GM18907 (cell line): Measurements from ENCODE around the gene SIK1.
A peak's percentile ranks its signal among the peaks of the same experiment; 100 is the strongest.
"Not testable (repeated sequence)": the region's sequence is repeated elsewhere in the genome, so short reads cannot be mapped to it uniquely, and the experiment has no call there.

Source experiments
- ATAC-seq: cut with Tn5 transposase; IDR thresholded peaks from one replicate; pipeline ENCODE4 v1.9.1; 2021; ENCODE audit warnings: mild to moderate bottlenecking, moderate library complexity; ENCODE audit not compliant: unreplicated experiment

Gene SIK1

DNA sequence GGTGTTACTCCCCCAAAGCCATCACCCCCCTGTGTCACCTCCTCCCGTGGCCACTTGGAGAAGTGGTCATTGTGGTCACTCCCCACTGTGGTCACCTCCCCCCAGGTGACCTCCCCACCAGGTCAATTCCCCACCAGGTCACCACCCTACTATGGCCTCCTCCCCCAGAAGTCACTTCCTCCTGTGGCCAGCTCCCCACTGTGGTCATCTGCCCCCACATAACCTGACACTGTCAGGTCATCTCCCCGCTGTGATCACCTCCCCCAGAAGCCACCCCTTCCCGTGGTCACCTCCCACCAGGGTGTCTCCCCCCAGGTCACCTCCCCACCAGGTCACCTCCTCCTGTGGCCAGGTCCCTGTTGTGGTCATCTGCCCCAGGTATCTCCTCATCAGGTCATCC, 28.9 kb downstream of the SIK1 start:
- not testable (repeated sequence) for ATAC-seq

DNA sequence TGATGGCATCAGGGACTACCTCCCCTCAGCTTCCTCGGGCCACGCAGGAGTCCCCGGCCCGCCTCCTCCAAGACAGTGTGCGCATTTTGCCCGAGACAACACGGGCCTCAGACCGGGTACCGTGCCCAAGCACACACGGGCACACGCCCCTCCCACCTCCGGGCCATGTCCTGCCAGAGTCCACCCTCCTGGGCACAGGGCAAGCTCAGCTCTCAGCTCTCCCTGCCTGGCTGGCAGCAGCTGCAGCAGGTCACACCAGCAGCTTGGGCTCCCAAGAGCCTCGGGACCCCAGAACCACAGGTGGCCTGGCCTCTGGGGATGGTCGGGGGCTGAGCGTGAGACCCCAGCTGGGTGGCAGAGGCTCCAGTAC, 29.5 kb downstream of the SIK1 start:
- ATAC-seq = not testable (repeated sequence)

DNA sequence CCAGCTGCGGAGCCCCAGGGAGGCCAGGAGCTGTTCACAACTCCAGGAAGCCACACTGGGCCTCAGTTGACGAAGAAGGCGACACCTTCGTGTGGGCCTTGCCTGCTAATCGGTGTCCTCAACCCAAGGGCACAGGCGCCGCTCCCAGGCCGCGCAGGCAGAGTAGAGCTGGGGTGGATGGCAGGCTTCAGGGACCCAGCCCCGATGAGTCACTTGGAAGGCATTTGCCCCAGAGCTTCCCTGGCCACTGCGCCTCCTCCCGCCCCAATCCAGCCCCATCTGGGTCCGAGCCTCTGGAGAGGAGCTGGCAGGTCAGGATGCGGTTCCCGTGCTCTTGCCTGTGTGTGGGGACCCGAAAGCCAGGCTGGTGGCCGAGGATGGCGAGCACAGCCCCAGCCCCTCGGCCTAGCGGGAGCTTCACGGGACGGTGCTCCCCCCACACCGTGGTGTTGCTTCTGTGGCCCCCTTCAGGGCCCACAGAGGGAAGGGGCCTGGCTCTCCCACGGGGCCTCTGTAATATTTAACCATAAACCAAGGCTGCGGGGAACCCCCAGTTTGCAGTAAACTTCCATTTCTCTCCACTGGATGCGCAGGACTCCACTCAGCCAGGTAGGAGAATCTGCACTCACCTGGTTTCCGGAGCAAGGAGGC, 30.0 kb downstream of the SIK1 start:
- not testable (repeated sequence) for ATAC-seq

DNA sequence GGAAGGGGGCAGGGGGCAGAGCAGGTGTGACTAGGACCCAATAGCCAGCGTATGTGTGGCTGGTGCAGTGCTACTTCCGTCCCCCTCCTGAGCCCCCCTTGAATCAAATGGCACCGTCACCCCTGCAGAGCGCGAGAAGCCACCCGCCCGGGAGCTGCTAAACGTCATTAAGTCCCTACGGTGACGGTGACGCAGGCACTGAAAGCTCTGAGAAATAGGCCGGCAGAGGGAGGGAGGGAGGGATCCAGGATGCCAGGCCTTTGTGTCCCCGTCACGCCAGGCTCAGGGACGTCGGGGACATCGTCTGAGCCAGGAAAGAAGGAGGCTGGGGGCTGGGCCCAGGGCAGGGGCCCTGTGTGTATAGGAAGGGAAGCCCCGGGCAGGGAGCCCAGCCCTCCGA, 43.6 kb downstream of the SIK1 start:
- not testable (repeated sequence) for ATAC-seq

DNA sequence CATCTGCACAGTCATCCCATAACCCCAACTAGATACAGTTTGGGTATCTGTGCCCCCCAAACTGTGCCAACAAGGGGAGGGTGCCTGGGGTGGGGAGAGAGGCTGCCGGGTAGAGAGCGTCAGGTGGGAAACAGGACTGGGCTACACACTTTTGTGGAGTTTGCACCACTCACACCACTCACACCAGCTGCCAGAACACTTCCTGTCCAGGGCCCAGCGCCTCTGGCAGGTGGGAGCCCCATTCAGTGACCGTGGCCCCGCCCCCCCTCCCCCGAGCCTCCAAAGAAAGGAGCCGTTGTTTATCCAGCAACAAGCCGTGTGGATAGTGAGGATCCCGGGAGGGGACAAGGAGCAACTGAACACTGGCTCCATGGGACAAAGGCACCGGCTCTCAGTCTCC, 44.0 kb downstream of the SIK1 start:
- ATAC-seq = not testable (repeated sequence)

DNA sequence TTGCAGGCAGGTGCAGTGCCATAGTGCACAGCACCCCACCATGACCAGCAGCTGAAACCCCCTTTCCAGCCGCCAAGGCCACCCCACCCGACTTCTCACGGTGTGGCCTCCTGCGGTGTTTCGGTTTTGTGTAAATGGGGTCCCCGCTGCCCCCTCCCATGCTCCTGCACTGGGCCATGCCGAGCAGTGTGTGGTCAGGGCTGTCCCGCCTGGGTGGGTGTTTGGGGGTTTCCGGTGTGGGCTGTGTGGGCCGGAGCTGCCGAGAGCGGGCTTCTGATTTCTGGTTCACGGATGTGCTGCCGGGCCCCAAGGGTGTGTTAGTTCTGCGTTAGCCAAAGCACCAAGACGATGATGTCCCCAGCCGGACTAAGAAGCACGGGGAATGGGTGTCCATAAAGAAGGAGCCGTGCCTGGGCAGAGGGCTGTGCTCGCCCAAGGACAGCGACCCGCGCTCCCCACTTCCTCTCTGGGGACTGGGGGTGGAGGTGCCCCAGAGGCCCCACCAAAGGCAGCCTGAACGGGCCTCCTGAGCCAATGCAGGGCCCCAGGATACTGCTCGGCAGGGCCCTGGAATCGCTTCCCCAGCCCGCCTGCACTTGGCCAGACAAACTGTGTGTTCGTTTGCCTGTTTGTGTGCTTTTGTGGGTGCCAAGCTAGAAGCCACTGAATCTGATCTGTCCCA, 45.9 kb downstream of the SIK1 start:
- ATAC-seq = peak; percentile 61

DNA sequence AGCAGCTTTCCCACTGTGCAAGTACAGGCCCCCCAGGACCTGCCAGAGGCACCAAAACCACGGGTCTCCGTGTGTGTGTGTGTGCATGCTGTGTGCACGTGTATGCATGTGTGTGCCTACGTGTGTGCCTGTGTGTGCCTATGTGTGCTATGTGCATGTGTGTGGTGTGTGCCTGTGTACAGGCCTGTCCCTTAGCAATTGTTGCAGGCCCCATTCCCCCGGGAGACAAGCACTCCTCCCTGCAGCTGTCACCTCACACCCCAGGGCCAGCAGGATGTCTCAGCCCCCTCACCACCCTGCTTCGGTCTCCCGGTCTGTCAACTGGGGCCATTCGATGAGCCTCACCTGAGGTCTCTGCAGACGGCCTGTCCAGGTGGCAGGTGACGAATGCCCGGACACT, 46.6 kb downstream of the SIK1 start:
- ATAC-seq = peak; percentile 22

DNA sequence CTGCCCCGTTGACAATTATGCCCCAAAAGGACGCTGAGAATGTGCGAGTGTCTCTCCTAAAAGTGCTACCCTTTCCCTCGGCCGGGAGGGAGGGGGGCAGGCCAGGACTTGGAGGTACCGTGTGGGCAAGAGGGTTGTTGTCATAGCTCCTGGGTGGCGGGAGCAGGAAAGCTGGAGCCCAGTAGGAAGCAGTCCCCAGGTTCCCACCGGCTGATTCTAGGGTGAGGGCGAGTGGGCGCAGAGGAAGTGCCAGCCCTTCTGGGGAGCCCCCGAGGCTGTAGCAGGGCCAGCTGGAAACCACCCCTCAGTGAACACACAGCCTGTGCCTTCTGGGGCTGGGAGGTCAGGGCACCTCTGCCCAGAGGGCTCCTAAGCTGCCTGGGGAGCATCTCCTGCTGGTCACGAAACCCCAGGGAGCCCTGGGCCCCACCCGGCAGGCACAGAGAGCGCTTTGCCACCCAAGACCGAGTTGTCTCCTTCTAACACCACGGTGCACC, 47.3 kb downstream of the SIK1 start:
- ATAC-seq = not testable (repeated sequence)

DNA sequence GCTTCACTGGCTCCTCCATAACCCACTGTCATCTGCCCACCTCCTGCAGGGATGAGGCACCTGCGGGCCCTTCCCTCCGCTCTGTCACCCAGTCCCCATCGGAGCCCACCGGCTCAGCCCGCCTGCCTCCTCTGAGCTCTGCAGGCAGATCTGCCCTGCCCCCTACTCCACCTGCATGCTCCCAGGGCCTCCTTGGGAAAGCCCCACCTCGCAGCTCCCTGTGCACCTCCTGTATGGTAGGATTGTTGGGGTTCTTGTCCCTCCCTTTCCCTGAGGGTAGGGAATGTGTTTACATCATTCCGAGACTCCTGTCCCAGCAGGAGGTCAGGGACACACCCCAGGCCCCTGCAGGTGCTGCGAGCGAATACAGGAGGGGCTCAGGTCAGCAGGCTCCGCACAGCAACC, 50.5 kb downstream of the SIK1 start:
- ATAC-seq = no peak

DNA sequence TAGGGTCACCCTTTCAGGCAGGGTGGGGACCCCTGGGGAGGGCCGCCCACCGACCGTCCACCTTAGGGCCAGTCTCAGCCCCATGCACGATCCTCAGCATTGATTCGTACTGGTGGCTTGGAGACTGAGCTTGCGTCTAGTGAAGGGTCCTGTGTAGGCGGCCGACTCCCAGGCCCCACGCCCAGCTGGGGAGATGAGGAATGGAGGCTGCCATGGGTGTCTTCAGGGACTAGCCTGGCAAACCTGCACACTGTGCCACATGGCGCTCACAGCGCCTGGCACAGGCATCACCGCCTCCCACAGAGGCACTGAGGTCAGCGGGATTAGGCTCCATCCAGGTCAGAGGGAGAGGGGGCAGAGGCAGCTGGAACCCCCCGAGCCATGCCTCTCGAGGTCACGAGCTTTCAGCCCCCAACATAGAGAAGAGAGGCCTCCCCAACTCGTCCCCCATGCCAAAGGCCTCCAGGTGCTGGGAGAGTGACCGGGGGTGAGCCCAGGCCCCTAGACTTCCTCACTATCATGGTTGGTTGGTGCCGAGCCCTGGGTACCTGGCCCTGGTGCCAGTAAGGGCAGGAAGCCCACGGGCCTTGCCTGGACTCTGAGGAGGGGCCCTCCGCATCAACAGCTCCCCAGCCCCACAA, 51.0 kb downstream of the SIK1 start:
- ATAC-seq = no peak

DNA sequence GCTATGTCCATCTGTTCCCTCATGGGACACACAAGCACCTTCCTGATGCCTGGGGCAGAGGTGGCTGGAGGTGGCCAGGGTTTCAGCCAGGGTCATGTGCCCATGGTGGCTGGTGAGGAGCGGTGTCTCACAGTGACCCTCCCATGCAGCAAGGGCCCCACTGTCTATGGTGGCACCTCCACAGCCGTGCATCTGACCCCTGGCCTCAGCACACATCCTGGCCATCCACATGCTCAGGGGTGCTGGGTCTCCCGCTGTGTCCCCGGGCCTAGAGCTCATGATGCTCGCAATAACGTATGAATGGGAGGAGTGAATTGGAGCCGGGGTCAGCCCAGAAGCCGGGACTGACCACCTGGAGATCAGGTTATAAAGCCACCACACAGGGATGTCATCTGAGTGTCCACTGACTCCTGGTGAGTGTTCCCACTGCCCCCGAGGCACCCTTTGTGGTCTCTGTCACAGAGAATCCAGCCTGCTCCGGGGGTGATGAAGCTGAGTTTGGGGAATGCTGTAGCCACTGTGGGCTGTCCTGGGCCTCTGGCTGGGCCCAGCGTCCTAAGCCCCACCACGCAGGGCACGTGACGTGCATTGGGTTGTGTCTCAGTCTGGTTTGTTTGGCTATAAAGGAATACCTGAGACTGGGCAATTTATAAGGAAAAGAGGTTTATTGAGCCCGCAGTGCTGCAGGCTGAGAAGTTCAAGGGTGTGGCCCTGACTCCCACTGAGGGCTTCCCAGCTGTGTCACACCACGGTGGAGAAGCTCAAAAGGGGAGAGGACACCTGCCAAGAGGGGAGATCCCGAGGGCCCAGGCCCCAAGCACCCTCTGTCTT, 51.7 kb downstream of the SIK1 start:
- ATAC-seq = no peak

DNA sequence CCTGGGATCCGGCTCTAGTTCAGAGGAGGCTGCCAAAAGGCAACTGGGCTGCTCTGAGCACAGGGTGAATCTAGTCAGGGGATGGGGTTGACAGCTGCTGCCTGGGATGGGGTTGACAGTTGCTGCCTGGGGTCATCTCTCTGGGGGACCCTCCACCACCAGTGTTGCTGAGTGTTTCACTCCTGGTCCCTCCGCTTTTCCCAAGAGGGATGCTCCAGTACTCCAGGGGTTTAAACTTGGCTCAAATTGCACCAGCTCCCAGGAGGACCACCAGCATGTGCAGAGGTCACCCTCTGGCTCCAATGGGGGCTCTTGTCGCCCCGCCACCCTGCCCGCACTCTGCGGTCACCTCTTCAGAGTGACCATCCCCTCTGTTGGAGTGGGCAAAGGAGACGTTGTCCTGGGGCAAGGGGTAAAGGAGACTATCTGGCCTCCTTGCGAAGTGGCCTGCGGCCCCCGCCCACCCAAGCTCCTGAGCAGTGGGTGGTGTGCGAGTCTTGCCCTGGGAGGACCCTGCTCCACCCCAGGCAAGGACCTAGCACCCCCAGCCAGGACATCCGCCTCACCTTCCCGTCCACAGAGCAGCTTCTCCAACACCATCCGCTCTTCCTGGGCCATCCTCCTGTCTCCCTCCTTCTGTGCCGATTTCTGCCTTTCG, 52.6 kb downstream of the SIK1 start:
- ATAC-seq = no peak

DNA sequence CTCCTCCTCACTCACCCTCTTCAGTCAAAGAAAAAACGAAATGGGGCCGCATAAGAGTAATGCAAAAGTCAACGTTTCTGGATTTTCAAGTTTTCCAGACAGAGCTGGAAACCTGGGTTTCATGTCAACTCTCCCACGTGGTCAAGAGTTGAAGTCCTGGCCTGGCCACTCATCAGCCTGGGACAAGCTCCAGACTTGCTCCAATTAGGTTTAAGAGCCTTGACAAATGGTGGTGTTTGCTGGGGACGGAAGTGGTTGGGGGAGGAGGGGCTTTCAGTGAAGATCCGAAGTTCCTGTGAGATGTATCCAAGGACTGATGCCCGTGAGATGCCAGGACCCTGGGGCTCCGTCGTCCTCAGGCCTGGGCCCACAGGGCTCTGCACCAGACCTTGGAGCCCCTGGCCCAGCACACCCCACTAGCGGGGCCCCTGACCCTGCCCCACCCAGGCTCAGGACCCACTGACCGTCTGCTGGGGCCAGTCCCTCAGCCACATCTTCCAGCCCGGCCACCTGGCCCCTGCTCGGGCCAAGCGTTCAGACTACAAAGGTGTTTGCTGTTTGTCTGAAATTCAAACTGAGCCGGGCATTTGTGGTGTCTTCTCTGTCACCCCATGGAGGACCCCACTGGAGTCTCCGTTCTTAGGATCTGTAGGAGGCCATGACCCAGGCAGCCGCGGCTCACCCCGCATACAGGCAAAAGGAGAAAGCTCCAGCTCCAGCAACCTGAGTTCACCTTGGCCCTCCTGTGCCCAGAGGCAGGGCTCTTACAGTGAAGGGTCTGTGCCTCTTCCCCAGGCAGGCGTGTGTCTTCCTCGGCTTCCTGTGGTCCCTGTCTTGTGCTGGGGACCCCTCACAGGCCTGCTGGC, 53.3 kb downstream of the SIK1 start:
- no peak for ATAC-seq

DNA sequence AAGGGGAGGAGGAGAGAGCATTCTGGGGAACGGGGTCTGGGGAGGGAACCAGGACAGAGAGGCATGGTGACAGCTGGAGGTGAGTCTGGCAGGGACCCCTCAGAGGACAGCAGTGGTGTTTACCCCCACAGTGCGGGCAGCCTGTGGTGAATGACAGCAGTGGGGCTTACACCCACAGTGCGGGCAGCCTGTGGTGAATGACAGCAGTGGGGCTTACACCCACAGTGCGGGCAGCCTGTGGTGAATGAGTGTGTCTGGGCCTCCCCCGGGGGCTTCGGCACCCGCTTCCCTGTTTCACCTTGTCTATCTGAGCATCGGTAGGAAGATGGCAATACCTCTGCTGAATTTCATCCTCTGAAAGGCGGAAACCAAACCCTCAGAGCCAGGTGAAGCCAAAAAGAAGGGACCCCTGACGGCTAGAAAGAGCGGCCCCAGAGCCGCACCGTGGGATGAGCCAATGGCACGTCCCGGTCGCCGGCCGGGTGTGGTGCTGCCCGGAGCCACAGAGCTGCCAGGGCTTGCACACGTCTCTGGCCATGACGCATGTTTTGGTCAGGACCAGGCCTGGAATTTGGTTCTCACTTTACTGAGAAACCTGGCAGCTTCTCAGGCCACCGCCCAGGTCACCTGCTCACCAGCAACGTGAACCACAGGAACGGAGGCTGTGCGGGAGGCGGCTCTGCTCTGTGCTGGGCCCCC, 54.1 kb downstream of the SIK1 start:
- ATAC-seq = no peak

DNA sequence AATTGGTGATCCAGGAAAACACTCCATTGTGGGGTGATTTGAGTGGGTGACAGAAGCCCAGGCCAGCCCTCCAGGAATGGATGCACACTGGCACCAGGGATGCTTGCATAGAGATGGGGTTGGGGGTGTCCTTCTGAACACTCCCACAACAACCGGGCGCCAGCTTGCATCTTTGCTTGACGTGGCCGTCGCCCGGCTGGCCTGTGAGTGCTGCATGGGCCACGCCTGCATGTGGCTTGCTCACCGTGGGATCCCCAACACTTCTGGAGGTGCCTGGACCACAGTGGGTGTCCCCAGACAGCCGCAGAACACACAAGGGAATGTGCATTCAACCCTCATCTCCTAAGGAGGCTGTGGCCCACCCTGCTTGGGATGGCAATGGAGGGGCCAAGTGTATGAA, 55.1 kb downstream of the SIK1 start:
- ATAC-seq = no peak

DNA sequence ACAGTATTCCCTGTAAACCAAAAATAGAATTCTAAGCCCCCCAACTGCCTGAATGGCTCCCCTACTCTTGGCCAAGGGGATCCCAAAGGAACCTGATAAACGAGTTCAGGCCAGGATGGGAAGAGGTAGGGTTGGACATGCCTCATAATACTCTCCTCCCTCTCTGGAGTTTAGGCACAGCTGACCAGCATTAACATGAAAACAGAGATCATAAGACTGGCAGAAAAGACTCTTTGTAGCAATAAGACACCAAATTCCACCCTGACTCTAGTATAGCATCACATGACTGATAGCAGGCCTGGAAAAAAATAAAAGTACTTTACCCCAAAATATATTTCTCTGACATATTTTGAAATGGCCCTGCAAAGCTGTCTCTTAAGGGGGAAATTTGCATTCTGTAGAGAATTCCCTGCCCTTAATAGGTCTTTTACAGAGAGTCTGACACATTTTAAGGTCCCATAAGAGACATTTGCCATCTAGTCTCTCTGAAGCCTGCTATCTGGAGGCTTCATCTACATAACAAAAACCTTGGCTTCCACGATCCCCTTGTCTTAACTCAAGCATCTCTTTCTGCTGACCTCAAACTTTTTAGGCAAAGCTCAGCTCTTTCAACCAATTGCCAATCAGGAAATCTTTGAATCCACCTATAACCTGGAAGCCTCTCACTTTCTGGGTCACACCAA, 55.9 kb downstream of the SIK1 start:
- ATAC-seq = no peak

DNA sequence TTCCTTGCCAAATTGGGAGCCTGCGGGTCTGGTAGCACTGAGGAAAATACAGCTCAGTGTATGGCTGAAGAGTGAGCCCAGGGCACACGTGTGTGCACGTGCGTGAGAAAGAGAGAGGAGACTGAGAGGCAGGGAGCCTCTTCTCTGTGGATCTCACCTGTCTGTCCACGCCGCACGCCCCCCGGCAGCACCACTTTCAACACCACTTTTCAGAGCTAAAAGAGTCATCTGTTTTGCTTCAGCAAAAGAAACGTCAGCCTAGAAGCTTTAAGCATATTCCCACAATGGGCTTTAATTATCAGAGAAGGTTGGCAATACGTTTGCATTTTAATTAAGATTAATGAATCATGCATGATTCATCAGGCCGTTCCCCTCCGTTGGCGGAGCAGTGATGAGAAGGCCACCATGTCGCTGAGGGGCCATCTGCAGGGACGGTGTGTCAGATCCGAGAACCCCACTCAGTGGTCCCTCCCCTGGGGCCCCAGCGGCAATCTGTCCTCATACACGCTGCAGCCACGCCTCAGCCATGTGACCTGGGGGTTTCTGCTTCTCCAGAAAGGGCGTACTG, 56.8 kb downstream of the SIK1 start:
- no peak for ATAC-seq

DNA sequence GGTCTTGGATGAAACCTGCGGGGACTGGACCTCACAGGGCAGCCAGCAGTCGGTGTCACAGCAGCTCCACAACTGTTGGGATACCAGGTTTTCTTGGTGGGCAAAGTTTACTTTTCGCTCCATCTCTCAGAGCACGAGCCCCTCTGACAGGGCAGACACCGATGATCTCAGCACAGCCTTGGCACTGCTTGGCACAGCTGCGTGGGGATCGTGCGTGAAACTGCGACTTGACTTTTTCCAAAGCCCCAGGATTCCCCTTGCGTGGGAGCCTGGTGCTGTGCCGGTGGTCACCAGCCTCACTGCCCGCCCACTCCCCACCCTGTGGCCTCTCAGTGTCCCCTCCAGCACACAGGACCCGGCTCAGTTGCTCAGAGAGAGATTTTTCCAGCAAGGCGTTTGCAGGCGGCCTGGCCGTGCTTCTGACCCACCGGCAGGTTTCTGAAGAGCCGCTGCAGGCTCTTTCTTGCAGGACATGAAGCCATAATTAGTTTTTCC, 57.3 kb downstream of the SIK1 start:
- ATAC-seq = no peak
